GM03348 (cell line): Measurements from ENCODE around the gene NANOGP8.
"Not testable (repeated sequence)": the region's sequence is repeated elsewhere in the genome, so short reads cannot be mapped to it uniquely, and the experiment has no call there.

Experiments
- DNase-seq: peaks from one replicate; pipeline ENCODE4 v3.0.0; 2012; ENCODE audit warnings: low spot score

The NANOGP8 gene

DNA sequence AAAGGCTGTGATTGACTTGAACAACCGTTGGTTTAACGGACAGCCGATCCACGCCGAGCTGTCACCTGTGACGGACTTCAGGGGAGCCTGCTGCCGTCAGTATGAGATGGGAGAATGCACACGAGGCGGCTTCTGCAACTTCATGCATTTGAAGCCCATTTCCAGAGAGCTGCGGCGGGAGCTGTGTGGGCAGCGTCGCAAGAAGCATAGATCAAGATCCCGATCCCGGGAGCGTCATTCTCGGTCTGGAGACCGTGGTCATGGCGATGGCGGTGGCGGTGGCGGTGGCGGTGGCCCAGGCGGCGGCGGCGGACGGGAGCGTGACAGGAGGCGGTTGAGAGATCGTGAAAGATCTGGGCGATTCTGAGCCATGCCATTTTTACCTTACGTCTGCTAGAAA is 7.8 kb upstream of the NANOGP8 start:
- no peak for DNase-seq

GRCh38 chr15:35092311-35092710 is 7.2 kb upstream of the NANOGP8 start:
- DNase-seq: no peak

DNA sequence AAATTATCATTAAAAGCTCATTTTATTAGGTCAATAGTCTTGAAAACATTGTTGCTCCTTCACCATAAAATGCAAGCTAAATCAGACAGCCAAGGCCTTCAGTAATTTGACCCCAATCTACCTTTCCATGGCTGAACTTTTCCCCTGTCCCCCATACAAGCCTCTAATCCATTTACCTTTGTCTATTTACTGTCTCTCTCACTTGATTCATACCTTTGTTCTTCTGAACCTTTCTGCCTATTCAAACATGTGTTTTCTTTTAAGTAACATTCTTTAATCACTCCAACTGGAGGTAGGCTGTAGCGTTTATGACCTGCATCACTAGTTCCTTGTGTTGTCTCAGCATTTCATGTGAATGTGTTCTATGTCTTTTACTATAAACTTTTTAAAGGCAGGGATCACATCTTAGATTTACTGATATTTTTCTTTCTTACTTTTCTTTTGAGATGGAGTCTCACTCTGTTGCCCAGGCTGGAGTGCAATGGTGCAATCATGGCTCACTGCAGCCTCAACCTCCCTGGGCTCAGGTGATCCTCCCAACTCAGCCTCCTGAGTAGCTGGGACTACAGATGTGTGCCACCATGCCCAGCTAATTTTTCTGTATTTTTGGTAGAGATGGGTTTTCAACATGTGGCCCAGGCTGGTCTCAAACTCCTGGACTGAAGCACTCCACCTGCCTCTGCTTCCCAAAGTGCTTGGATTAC is 5.2 kb upstream of the NANOGP8 start:
- no peak for DNase-seq

DNA sequence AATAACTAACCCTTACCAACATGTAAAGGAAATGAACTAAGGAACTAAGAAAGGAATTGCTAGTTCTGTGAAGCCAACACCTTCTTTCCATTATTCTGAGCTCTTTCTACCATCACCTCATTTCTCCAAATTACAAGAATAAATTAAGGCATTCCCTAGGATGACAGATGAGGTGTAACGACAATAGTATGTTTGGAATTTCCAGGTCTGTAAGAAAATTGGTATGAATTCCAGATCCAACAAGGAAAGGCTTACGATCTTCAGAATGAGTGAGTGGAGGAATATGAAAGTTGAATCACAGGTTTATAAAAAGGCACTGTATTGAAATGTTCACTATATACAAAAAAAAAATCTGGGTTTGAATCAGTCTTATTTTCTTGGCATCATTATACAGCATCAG is 4.5 kb upstream of the NANOGP8 start:
- DNase-seq: no peak

DNA sequence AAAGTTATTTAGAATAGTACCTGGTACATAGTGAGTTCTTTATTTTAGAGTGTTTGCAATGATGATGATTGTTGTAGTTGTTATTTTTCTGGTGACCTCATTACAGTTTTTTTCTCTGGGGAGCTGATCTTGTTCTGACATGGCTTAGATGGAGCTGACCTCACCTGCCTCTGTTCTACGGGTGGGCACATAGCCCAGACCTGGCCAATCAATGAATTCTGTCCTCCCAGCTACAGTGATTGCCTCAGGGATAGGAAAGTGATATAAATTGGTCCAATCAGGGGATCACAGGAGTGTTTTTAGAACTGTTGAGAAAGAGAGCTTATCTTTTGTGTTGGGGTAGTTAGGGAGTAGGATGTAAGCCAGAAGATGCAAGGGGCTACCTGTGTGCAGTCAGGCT is 3.2 kb upstream of the NANOGP8 start:
- no peak for DNase-seq

GRCh38 chr15:35087759-35088158 is 2.7 kb upstream of the NANOGP8 start:
- no peak for DNase-seq

DNA sequence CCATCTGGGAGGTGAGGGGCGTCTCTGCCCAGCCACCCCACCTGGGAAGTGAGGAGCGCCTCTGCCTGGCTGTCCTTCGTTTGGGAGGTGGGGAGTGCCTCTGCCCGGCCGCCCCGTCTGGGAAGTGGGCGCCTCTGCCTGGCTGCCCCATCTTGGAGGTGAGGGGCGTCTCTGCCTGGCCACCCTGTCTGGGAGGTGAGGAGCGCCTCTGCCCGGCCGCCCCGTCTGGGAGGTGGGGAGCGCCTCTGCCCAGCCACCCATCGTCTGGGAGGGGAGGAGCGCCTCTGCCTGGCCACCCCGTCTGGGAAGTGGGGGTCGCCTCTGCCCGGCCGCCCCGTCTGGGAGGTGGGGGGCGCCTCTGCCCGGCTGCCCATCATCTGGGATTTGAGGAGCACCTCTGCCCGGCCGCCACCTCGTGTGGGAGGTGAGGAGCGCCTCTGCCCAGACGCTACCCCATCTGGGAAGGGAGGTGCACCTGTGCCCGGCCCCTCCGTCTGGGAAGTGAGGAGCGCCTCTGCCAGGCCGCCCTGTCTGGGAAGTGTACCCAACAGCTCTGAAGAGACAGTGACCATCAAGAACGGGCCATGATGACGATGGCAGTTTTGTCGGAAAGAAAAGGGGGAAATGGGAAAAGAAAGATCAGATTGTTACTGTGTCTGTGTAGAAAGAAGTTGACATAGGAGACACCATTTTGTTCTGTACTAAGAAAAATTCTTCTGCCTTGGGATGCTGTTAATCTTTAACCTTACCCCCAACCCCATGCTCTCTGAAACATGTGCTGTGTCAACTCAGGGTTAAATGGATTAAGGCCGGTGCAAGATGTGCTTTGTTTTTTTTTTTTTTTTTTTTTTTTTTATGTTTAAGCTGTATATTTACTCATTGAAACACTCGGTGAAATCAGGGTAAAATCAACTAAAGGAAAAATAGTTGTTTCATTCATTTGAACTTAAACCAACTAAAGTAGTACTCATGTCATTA is 2.4 kb downstream of the NANOGP8 start:
- DNase-seq: not testable (repeated sequence)

GRCh38 chr15:35081626-35082365 is 3.3 kb downstream of the NANOGP8 start:
- not testable (repeated sequence) for DNase-seq

- no peak for DNase-seq
These were observed 4.9 kb downstream of the NANOGP8 start for GRCh38 chr15:35080226-35080625.

DNA sequence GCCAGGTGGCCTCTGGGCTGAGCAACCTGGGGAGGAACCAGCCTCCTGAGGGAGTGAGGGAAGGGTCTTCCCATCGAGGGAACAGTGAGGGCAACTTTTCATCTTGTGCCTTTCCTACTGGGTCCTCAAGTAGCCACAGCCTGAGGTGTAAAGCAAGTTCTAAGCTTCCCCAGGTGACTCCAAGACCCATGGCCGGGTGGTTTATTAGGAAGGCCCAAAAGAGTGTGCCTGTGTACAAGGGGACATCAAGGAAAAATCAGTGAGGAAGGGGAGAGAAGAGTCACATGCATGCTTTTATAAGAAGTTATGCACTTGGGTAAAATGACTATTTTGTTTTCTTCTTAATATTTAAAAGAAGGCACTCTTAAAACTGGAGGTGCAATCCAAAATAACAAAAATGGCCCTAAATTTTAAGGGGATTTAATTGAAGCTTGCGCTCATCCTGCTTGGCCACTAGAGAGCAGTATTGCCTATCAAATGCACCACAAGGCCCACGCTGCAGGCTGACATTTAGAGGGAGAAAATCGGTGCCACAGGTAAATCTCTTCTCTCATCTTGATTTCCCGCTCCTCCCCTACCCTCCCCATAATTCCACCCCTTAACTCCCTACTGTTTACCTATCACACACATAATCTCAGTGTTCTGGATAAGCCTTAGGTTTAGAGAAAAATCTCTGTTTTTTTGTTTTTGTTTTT is 6.7 kb downstream of the NANOGP8 start:
- DNase-seq: peak; percentile 81

- no peak for DNase-seq
These were observed 14.0 kb downstream of the NANOGP8 start for GRCh38 chr15:35071106-35071505.

GRCh38 chr15:35068846-35069475 is 16.1 kb downstream of the NANOGP8 start:
- DNase-seq: no peak

GRCh38 chr15:35067496-35068347 is 17.4 kb downstream of the NANOGP8 start:
- DNase-seq: peak; percentile 34

- DNase-seq: no peak
These were observed 19.0 kb downstream of the NANOGP8 start for GRCh38 chr15:35066094-35066493.

GRCh38 chr15:35064576-35065190 is 20.4 kb downstream of the NANOGP8 start:
- DNase-seq: no peak

DNA sequence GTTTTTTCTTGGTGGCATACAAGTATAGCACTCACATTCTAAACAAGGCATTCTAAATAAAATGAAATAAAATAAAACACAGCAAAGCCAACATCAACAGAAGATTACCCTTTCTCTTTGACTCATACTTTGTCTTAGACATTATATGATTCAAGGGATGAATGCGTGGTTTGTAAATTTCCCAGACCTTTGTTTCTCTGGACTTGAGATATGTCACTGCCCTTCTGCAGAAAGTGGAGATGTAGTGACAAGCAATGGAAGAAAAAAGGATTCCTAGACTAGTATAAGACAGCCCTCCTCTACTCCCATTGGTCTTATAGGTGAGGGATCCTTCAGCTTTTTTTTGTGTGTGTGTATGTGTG is 22.4 kb downstream of the NANOGP8 start:
- DNase-seq: no peak

DNA sequence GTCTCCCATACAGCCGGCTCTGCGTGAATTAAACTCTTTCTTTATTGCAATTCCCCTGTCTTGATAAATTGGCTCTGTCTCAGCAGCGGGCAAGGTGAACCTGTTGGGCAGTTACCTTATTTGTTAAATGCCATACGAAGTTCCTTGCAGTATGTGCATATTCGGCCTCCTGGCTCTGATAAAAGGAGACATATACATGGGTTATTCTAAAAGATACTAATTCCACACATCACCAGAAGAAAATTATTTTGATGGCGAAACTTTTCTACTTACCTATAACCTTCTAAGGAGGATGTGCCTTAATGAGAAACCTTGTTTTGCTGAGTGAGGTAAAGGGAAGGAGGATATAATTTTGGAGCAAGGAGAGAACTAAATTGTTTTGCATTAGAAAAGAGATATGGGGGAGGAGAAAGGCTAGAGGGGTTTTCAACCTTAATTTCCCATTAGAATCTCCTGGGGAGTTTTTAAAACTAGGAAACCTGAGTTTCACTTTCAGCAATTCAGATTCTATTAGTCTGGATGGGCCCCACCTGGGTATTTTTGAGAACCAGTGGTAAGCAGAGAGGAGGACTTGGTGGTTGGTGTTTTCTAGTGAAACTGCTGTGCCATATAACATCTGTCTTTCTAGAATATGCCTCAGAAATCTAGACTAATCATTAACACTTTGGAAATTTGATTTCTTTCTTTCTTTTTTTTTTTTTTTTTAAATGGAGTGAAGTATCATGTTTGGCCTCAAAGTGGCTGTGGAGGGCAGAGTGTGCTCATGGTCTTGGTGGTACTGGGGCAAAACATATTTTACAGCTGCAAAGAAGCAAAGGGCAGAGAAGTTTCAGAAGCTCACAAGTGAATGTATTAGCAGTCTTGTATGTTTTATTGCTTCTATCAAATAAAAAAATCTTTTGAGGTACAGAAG is 23.0 kb downstream of the NANOGP8 start:
- DNase-seq: no peak

DNA sequence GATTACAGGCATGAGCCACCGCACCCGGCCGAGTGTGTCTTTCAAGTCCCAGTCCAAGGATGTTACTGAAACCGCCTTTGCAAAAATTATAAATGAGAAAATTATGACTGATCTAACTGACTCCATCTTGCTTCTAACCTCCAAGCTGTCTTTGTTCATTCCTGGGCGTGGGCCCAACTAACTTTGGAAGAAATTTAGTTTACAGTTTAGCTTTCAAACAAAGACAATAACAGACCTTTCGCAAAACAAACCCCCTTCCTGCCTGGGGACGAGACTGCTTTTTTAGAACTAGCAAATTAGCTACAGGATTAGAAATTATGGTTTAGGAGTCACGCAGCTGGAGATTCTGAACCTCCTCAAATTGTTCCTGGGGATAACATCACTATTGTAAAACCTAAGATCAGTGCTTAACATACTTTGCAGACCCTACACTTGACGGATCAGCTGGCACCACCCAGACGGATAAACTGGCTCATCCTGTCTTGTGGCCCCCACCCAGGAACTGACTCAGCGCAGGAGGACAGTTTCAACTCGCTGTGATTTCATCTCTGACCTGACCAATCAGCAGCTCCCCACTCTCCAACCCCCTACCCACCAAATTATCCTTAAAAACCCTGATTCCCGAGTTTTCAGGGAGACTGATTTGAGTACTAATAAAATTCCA is 23.8 kb downstream of the NANOGP8 start:
- no peak for DNase-seq
